Lower leg skin (tissue), 3 donors: ENCODE data around the gene JAKMIP2.

Experiments
- CTCF ChIP-seq, 3 donors: fragments of 450-650 bp; IDR thresholded peaks; one replicate each; pipeline ENCODE4 v1.5.1; 2016; ENCODE audit warnings: antibody characterized with exemption in 3 of 3, mild to moderate bottlenecking in 3 of 3, moderate library complexity in 2 of 3
- POLR2A ChIP-seq, 2 donors: fragments of 450-650 bp; IDR thresholded peaks; one replicate each; pipeline ENCODE4 v1.6.1; 2016 to 2017; ENCODE audit warnings: antibody characterized with exemption in 2 of 2, mild to moderate bottlenecking in 1 of 2, moderate library complexity in 1 of 2

GRCh38 chr5:147685993-147686392 is 96.5 kb downstream of the JAKMIP2 start:
- TF ChIP-seq CTCF (IDR thresholded peaks at IDR 0.05) (no peak), POLR2A (IDR thresholded peaks at IDR 0.05) (no peak)
